IPS DF 19.7 (cell line): ENCODE results near the gene TTYH3.
"Not testable (repeated sequence)": the region's sequence is repeated elsewhere in the genome, so short reads cannot be mapped to it uniquely, and the experiment has no call there.

Source experiments
- DNase-seq: peaks from one replicate; pipeline ENCODE4 v3.0.0-alpha.2; 2013; ENCODE audit warnings: low read depth, low spot score

The TTYH3 gene

DNA sequence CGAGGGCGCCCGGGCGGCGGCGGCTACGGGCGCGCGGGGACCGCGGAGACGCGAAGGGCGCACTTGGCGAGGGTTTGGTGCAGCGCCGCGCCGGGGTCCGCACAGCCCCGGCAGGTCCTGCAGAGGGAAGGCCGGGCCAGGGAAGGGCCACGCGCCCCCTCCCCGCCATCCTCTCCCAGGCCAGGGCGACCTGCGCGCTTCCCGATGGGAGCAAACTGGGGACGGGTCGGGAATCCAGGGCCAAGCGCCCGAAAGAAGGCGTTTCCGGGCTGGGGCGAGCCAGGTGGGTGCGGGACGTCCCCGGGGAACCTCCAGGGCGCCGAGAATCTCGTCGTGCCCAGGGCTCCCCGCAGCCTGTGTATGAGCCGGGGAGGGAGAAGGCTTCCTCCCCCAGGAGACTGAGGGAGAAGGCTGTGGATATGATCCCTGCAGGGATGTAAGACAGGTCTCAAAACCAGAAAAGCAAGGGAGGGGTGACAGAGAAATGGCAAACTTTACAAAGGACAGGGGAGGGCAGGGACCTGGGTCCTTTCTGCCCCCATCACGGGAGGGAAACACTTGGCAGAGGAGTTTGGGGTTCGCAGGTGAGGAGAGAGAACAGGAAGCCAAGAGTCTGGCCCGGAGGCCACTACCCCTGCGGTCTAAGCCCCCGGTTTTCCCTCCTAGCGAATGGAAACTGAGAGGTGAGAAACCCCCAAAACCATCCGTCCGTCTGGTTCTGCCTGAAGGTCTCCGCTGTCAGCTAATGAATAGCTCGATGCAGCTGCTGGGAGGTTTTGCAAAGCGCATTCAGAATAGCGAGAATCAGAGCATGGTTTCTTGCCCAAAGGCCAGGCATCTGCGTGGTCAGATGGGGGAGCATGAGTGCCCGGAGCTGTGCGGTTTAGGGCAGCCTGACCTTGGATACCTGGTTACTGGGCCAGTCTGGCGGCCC, 56.9 kb downstream of the TTYH3 start:
- DNase-seq = no peak

DNA sequence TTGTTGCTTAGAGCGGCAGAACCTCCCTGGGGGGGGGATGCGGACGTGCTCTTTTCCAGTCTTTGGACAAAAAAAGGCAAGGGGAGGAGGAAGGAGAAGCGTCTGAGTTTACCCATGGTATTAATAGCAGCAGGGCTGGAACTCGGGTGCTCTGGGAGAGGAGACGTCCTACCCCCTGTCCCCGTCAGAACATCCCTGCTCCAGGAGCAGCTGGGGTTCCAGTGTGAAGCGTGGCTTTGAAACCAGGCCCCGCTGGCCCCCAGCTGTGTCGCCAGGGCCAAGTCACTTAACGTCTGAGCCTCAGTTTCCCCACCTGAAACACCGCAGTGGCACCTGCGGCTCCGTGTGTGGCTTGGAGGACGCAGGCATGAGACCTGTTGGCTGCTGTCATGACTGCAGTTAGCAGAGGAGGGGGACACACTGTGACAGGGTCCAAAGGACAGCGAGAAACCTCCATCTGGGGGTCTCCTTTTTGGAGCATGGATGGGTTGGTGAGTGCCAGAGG, 57.6 kb downstream of the TTYH3 start:
- no peak for DNase-seq

DNA sequence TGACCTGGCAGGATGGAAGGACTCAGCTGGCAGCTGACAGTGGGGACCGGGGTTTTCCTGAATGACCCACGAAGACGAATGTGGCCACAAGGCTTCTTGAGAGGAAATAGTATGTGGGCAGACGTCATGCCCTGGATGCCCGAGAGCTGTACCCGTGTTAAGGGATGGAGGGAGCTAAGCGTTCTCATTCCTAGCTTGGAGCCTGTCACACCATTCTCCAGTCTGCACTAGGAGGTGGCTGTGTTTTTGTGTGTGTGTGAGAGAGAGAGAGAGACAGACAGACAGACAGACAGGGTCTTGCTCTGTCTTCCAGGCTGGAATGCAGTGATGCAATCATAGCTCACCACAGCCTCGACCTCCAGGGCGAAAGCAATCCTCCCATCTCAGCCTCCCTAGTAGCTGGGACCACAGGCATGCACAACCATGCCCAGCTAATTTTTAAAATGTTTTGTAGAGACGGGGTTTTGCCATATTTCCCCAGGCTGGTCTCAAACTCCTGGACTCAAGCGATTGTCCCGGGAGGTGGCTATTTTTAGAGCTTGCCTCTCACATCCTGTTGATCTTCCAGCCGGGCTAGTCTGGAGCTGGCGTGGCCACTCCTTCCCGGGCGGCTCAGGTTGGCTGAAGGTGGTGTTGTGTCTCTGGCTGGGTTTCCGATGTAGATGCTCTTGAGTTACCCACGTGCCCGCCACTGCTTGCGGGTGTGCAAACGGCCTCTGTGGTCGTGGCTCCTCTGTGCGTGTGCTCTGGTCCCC, 58.3 kb downstream of the TTYH3 start:
- no peak for DNase-seq

DNA sequence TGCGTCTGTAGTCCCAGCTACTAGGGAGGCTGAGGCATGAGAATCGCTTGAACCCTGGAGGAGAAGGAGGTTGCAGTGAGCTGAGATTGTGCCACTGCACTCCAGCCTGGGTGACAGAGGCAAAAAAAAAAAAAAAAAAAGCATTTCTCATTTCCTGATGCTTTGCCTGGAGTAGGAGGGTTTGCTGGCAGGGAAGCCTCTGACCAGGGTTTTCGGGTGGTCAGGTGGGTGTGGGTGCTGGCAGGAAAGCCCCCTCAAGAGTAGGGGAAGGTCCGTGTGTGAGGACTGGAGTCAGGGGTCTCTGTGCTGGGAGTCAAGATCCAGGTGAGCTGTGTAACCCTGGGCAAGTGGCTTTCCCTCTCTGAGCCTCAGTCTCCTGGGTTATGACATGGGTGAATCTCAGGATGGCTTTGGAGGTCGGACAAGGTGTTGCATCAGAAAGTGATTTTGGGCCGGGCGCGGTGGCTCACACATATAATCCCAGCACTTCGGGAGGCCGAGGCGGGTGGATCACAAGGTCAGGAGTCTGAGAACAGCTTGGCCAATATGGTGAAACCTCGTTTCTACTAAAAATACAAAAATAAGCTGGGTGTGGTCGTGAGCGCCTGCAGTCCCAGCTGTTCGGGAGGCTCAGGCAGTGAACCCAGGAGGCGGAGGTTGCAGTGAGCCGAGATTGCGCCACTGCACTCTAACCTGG, 59.4 kb downstream of the TTYH3 start:
- no peak for DNase-seq

DNA sequence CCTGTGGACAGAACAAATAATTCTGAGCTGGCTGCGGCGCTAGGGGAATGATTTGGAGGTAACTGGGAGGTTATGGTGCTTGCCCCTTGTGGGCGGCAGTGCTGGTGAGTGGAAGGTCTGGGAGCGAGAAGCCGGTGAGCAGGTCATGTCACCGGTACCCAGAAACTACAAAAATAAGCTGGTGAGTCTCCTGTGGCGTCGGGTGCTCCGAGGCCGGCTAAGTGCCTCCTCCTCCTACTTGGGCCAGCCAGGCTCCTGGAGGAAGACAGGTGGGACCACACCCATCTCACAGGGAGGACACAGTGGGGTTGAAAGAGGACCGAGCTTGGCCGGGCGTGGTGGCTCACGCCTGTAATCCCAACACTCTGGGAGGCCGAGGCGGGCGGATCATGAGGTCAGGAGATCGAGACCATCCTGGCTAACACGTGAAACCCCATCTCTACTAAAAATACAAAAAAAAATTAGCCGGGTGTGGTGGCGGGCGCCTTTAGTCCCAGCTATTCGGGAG, 60.2 kb downstream of the TTYH3 start:
- not testable (repeated sequence) for DNase-seq

DNA sequence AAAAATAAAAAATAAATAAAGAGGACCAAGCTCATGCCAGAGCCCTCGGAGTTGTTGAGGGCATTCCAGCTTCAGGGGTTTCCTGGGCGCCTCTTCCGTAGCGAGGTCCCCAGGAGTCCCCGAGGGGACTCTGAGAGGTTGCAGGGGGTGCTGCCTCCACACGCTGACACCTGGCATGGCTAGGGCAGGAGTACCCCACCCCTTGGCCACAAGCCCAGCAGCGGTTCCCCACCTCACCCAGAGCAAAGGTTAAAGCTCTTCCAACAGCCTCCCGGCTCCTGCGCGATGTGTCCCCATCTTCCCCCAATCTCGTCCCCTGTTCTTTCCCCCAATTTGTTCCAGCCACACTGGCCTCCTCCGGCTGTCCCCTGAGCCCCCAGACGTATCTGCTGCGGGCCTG, 60.8 kb downstream of the TTYH3 start:
- DNase-seq = no peak

DNA sequence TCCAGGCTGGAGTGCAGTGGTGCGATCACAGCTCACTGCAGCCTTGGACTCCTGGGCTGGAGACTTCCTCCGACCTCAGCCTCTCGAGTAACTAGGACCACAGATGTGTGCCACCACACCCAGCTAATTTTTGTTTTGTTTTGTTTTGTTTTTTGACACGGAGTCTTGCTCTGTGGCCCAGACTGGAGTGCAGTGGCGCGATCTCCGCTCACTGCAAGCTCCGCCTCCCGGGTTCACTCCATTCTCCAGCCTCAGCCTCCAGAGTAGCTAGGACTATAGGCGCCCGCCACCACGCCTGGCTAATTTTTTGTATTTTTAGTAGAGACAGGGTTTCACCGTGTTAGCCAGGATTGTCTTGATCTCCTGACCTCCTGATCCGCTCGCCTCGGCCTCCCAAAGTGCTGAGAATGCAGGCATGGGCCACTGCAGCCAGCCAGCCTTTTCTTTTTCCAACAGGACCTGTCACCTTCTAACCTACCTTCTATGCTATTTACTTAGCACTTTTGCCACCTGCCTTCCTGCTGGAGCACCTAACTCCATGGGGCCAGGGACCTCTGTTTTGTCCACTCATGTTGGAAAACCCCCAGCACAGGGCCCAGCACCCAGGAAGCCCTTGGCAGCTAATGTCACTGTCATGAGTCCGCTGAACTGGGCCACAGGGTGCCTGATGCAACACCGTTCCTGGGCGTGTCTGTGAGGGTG, 61.8 kb downstream of the TTYH3 start:
- not testable (repeated sequence) for DNase-seq

DNA sequence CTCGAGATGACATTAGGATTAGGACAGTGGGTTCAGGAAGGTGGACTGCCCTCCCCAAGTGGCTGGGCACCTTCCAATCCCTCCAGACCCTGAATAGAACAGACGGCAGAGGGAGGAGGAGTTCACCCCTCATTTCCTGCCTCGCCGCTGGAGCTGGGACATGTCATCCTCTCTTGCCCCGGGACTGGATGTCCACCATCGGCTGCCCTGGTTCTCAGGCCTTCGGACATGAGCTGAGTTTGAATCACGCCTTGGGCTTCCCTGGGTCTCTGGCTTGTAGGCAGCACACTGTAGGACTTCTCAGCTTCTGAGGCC, 62.3 kb downstream of the TTYH3 start:
- DNase-seq = not testable (repeated sequence)

DNA sequence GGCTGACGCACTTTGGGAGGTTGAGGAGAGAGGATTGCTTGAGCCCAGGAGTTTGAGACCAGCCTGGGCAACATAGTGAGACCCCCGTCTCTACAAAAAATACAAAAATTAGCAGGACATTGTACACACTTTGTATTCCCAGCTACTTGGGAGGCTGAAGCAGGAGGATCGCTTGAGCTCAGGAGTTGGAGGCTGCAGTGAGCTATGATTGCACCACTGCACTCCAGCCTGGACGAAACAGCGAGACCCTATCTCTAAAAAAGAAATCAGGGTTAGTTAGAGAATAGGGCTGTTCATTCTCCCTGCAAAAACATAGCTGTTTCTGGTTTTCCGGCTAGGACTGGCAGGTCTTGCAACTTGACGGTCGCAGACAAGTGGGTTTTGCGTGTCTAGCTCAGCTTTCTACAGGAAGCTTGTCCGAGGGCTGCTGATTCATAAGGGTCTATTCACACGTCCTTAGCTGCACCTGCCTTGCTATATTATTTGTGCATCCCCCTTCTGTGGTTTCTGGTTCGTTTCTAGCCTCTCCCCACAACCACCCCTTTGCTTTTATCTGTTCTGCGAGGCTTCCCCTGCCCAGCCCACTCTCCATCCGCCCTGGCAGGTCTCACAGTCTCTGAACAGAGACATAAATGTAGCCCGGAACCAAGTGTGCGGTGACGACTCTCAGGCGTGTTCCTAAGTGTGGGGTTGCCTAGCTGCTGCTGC, 66.9 kb downstream of the TTYH3 start:
- DNase-seq = no peak

DNA sequence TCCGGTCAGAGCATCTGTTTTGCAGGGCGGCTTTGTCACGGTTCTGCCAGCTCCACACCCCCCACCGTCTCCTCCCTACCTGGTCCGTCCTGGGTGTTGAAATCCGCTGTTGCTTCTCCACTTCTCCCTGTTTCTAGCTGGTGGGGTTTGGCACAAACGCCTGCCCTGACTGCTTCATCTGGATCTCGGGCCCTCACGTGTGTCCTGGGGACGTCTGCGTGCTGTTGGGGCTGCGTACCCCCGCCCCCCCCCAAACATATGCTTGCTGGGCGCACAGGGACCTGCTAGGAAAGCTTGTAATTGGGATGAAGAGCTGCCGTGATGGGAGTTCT, 67.5 kb downstream of the TTYH3 start:
- DNase-seq = no peak

DNA sequence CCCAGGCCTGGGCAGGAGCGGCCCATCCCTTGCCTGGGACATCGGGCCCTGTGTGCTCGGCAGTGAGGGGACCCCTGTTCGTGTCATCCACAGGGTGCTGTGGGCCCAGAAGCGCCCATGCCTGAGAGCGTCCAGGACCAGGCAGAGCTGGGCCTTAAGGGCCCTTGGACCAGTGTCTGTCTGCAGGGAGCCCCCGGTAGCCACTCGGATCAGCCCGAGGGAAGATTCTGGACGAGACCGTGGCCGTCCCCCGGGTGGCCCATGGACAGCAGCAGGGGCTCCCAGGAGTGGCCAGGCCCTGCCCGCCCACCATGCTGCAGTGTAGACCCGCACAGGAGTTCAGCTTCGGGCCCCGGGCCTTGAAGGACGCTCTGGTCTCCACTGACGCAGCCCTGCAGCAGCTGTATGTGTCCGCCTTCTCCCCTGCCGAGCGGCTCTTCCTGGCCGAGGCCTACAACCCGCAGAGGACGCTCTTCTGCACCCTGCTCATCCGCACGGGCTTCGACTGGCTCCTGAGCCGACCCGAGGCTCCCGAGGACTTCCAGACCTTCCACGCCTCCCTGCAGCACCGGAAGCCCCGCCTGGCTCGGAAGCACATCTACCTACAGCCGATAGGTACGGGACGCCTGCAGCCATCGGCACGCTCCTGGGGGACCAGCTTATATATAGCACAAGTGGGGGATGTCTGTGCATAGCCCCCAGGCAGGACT, 68.5 kb downstream of the TTYH3 start:
- DNase-seq = no peak

DNA sequence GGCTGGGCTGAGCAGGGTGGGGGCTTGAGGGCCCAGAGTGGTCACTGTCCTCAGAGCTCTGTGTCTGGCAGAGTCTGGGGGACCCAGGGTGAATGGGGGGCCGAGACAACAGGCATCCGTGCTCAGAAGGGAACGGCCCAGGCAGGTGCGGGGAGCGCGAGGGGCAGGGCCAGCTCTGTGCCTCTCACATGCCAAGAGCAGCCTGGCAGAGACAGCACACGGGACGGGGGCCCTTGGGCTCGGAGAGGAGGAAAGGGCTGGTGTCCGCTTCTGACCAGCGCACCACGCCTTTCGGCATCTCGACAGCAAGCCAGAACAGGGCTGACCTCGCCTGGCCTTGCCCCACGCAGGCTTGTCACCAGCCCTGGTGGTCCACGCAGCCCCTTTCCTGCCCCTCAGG, 69.6 kb downstream of the TTYH3 start:
- no peak for DNase-seq

DNA sequence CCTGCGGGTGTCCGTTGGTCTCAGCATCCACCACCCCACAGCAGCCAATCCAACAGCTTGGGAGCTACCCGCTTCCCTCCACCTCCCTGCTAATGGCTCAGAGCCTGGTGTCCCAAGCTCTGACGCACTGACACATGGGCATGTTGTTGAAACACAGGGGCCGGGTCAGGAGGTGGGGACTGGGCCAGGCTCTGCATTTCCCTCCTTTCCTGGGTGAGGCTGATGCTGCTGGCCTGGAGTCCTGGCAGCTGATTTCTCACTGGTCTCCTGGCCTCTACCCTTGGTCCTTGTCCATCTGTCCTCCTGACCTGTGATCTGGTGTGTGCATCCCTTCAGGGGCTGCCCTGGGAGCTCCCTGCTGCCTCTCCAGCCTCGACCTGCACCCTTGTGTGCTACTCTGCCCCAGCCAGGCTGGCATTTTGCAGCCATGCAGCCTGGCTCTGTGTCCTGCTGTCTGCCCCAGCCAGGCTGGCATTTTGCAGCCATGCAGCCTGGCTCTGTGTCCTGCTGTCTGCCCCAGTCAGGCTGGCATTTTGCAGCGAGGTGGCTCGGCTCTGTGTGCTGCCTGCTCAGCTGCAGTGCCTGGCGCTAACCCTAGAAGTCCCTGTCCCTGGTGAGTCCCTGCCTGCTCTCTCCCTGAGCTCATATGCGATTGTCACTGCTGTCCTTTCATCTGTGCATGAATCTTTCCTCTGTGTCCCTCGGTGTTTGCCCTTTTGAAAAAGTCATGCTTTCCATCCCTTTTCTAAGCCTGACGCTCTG, 70.2 kb downstream of the TTYH3 start:
- DNase-seq = no peak

DNA sequence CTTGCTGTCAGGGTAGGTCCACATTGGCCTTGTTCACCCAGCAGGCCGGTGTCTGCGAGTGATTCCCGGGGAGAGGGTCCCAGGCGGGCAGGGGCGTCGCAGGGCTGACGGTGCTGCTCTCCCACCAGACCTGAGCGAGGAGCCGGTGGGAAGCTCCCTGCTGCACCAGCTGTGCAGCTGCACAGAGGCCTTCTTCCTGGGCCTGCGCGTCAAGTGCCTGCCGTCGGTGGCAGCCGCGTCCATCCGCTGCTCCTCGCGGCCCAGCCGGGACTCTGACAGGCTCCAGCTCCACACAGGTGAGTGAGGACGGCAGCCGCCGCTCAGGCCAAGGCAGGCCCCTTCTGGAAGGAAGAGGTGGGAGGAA, 70.8 kb downstream of the TTYH3 start:
- DNase-seq = no peak

DNA sequence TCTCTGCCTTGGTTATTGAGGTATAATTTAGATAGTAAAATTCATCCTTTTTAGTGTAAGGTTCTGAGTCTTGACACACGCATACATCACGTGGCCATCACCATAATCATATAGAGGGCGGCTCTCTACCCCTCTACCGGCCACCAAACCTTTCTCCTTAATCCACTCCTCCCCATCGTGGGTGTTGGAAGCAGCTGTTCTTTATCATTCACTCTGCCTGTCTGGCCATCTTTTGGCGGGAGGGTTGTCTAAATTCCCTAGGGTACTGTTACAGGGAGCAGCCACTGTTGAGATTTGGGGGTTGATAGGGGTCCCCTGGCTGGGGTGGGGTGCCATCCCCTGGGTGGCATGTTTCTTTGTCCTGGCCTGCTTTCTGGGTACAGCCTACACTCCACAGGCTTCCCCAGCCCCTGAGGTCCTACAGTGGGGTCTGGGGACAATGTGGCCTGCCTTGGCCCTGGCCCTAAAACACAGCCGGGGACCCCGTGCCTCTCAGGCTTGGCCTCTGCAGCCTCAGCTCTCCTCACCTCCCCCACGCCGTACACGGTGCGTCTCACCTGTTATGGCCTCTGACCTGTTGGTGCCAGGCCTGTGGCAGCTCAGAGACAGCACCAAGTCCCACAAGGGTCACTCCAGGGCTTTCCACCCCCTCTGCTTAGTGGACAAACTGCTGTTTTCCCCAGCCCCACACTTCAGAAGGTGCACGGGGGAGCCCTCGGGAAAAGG, 73.7 kb downstream of the TTYH3 start:
- DNase-seq = no peak

DNA sequence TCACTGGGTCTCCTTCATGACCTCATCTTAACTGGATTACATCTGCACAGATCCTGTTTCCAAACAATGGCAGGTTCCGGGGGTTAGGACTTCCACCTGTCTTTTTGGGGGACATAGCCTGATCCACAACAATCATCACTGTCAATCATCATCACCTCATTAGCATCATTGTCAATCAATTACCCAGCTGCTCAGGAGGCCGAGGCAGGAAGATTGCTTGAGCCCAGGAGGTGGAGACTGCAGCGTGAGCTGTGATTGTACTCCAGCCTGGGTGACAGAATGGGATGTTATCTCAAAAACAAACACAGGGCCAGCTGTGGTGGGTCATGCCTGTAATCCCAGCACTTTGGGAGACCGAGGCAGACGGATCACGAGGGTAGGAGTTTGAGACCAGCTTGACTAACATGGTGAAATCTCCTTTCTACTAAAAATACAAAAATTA, 74.9 kb downstream of the TTYH3 start:
- no peak for DNase-seq

DNA sequence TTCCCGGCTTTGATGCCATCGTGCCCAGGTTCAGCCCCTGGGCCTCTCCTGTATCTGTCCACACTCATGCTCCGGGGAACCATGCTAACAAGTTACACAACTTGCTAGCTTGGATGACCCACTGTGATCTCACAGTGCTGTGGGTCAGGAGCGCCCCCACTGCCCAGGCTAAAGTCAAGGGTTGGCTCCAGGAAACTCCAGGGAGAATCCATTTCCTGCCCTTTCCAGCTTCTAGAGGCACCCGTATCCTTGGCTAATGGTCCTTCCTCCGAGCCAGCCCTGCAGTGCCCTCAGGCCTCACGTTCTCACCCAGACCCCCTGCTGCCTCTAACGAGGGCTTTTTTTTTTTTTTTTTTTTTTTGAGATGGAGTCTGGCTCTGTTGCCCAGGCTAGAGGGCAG, 75.7 kb downstream of the TTYH3 start:
- DNase-seq = no peak

DNA sequence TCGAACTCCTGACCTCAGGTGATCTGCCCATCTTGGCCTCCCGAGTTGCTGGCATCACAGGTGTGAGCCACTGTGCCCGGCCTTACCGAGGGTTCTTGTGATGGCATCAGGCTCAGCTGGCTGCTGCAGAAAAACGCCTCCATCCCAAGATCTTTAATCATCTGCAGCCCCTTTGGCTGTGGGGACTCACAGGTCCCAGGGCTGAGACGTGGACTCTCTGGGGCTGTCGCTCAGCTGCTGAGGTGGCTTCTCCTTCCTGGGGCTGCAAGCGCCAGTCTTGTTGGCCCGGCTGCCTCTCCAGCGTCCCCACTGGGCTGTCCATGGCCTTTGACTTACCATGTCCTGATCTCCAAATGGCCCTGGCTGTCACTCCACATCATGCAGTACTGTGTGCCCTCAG, 76.3 kb downstream of the TTYH3 start:
- DNase-seq = no peak
